NCI-H446 treated with DMSO at 0.1 percent for 48 hours (cell line): Measurements from ENCODE around the gene HSF5.
A peak's percentile ranks its signal among the peaks of the same experiment; 100 is the strongest.

Experiments
- DNase-seq: peaks from one replicate; lab custom pipeline; 2025; lab: John Stamatoyannopoulos, UW

Gene HSF5, protein sequence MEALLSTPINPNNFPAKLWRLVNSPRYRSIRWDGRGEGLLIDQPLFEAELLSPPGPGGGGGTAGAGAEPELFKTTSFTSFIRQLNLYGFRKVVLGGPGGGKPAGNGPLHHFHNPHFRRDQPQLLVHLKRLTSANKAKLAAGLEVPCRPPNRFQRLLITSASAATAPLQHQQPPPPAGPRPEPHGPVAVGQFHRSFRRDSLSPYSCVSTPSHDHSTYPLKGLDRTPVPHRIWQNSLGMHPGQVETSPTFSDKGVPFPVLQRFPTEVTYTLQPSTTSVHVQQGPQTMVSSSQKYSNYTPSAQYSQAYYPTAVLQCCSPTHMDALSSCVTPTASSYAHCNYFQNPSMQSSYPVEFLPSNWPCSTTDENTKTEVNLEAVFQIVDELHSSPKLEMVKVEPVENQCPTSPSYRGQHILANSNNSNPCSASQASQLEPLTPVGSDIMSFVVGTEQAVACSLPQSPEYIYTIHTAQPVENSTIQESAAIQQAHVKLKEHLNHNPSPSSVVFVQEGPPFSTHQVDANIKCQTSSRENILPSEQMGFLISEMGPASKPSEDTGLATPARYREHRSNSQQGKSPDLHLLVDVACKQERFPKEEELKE

DNA sequence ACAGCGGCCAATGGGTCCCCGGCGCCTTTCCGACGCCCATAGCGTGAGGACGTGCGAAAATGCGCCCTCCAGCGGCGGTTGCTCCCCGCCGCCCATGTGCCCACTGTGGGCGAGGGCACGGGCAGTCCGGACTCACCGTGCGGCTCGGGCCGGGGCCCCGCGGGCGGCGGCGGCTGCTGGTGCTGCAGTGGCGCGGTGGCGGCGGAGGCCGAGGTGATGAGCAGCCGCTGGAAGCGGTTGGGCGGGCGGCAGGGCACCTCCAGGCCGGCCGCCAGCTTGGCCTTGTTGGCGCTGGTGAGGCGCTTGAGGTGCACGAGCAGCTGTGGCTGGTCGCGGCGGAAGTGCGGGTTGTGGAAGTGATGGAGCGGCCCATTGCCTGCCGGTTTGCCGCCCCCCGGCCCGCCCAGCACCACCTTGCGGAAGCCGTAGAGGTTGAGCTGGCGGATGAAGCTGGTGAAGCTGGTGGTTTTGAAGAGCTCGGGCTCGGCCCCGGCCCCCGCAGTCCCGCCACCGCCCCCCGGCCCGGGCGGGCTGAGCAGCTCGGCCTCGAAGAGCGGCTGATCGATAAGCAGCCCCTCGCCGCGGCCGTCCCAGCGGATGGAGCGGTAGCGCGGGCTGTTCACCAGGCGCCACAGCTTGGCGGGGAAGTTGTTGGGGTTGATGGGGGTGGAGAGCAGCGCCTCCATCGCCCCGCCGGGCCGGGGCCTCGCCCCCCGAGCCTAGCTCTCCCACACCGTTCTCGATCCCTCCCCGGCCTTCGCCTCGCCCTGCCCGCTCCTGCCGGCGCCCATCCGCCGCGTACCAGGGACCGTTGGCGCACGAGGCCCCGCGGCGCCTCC is at the start of gene HSF5:
HSF5 (minus strand) TSS at position 820 of the 839 bp plus-strand sequence; CDS start at position 686, 134 bp downstream.
- no peak for DNase-seq

DNA sequence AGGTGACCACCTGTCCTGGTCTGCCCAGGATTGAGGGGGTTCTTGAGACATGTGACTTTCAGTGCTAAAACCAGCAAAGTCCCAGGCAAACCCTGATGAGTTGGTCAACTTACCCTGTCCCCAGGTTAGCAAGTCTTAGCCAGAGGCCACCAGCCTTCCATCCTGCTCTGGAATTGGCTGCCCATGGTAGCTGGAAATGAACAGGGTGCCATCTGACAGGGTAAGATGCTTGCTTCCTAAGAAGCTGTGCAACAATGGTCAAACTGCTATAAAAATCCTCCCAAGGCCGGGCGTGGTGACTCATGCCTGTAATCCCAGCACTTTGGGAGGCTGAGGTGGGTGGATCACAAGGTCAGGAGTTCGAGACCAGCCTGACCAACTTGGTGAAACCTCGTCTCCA is 49.1 kb upstream of the HSF5 start:
- no peak for DNase-seq

DNA sequence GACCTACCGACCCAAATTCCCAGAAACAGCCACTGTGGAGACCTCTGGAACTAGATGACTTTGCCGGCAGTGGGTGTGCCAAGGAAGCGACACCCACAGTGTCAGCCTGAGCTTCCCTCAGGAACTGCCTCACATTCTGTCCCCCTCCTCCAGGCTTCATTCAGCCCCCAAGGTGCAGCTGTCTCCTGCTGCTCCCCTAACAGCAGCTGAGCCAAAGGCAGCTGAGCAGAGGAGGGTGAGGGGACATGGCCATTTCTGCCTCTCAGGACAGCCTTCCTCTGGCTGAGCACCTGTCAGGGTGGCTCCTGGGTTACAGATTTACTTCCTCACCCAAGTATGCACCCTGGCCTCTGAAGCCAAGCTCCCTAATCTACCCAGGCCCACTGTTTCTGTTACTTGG is 48.3 kb upstream of the HSF5 start:
- no peak for DNase-seq

DNA sequence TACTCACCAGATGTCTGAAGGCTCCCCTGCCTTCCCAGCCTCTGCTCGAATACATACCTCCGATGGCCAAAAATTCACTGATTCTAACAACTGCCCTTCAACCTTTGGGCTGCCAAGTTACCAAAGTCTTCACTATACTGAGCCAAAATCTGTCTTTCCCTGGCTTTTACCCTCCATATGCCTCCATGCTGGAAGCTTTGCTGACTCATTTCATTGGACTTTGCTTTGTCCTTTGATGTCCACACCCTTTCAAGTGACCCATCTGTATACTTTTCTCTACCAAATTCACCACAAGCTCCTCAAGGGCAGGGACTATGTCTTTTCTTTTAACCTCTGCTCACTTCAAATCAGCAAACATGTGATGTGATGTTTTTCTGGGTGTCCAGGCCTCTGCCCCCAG is 47.2 kb upstream of the HSF5 start:
- no peak for DNase-seq

DNA sequence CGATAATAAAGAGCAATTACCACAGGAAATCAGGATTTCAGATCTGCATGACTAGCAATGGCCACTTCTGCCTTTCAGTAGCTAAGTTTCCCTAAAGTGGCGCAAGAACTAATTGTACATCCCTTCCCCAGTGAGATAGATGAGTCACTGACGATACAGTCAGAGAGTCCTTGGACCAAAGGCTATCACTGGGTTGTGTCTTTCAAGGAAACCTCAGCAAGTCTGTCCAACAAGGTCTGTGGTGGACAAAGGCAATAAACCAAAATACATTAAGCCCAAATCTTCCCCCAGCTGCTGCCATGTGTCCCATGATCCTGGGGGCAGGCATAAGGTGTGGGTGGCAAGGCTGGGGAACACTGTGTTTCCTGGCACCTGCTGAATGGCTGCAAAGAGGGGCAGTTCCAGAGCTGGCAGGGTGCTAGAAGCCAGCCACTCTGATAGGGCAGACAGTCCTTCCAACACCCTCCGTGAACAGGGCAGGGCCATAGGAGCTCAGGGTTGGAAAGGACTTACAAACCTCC is 46.8 kb upstream of the HSF5 start:
- no peak for DNase-seq

DNA sequence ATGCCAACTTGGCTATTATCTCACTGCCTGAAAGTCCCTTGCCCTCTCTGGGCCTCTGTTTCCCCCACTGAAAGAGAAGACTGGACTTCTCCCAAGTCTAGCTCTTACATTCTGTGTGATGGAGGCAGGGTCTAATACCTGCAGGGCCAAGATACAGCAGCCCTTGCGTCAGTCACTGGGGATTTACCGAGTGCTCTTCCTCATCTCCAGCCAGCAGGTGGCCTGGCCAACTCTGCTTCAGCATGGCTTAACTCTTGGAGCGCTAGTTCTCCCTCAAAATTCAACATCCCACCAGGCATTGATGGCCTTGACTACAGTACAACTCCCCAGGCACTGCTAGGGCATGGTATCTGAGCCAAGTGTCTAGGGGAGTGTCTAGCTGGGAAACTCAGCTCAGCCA is 46.1 kb upstream of the HSF5 start:
- DNase-seq, result no peak

DNA sequence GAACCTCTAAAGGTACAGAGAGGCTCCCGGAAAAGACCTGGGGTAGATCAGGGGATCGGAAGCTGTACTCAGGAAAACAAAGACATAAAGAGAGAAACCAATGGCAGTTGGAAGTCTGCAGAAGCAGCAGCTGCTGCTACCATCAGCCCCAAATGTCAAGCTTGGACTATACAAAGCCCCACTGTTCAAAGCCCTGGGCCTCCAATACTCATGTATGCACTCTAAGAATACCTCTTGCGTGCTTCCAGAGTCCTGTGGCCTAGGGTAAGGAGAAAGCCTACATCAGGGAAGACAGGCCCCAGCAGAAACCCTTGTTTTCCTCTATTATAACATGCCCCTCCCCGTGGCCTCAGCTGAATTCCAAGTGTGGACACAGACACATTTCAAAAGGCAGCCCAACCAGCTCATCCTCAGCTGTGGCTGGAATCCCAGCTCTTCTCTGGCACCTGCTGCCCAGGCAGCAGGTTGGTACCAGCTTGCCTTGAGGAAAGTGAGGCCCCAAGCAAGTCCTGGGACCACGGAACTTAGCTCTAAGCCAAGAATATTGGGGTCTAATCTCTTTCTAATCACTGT is 45.5 kb upstream of the HSF5 start:
- no peak for DNase-seq

DNA sequence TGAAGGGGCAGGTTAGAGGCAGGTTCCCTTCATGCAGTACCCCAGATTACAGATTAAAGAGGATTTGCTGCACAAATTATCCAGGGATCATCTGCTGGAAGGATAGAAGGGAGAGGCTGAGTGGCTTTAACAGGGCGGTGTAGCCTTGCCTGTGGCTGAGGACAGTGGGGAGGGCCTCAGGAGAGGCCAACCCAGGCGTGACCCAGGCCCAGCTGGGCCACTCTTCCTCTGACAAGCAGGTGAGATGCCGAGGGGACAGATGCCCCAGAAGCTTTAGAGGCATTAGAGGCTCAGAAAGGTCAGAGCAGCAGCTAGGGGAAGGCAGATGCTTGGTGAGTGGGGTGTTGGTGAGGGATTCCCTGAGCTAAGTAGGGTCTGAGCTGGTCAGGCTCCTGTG is 44.3 kb upstream of the HSF5 start:
- DNase-seq, result no peak

DNA sequence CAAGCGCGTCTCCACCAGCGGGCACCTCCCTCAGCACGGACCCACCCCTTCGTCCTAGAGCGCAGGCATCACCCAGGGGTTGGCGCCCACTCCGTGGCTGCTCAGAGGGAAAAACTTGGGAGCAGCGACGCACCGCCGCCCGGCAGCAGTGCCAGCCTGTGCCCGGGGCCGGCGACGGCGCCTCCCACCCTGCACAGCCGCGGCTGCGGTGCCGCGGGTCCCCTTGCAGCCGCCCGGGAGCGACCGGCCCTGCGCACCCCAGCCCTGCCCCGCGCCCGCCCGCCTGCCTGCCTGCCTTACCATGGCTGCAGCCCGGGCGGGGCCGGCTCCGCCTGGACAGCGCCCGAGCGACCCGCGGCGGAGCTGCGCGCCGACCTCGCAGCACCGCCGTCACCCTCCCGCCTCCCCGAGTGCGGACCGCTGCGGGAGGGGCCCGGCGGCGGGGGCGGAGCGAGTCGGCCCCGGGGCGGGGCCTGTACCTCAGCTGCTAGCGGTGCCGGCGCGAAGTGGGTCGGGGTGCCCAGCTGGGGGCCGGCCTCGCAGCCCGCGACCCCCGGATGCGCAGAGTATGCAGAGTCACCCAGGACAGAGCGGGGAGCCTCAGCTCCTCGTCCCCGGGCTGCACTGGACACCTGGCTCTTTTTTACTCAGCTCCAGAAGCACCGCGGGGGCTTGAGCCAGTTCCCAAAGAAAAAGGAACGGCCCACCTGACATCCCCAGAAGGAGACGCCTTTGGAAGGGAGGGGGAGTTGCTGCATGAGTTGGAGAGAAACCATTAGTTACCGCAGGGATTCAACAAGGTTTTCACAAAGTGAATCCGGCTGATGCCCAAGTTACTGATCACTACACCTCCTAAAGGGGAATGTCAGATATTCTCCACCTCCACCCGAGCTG is 43.7 kb upstream of the HSF5 start:
- no peak for DNase-seq

DNA sequence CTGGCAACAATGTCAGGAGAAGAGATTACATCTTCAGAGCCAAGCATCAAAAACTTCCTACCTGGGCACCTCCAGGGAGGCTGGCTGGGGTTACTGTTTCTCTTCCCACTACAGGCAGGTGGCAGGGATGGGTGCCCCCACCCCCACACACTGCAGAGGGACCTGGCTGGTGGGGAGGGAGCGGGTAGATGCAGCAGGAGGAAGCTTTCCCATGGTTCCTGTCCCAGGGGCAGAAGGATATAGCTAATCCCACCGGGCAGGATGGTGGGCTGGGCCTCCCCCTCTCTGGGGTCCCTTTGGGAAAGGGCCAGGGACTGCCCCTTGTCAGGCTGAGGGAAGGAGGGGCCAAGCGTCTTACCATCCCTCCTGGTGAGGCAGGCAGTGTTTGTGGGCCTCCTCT is 42.9 kb upstream of the HSF5 start:
- no peak for DNase-seq

DNA sequence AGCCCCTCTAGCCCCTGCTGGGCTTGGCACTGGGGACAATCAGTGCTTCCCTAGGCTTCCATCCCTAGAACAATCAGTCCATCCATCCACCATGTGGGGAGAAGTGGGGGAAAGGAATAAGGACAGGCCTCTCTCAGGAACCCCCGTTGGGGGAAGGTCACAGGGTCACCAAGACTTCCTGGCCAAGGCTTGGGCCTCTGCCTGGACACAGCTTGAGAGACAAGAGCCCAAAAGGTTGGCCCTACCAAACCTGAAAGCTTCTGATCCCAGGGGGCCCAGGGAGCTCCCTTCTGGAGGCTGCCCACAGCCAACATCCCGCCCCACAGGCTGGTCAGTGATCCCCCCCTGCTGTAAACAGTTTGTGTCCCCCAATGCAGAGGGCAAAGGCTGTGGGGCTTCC is 42.4 kb upstream of the HSF5 start:
- DNase-seq, result no peak

DNA sequence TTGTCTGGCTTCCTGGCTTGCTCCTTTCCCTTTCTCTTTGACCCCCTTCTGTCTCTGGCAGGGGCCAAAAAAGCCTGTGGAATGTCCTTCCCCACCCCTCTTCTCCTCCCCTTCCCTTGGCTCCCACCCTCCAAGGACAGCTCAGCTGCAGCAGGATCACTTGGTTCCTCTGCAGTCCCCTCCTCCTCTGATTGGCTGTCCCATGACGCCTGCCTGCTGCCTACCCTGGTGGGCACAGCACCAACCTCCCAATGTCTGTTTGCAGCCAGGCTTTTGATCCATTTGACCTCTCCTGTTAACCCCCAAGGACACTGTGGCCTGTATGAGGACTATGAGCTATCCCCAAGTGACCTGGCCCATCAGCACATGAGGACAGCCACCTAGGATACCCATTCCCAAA is 41.1 kb upstream of the HSF5 start:
- DNase-seq, result no peak

DNA sequence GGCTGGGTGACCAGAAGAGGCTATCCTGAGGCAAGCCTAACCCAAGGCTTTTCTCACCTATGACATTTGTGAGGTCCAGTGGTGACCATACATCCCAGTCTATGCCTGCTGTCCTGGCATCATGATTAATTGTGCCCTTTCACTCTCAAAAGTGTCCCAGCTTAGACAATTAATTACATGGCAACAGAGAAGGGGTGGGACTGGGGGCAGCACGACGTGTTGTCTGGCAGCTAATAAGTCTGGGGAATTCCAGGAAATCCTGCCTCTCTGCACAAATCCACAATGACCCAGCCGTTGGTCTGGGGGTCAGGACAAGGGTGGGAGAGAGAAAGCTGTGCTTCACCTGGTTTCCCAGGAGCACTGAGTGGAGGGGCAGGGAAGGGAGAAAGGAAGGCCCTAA is 40.2 kb upstream of the HSF5 start:
- DNase-seq, result no peak

DNA sequence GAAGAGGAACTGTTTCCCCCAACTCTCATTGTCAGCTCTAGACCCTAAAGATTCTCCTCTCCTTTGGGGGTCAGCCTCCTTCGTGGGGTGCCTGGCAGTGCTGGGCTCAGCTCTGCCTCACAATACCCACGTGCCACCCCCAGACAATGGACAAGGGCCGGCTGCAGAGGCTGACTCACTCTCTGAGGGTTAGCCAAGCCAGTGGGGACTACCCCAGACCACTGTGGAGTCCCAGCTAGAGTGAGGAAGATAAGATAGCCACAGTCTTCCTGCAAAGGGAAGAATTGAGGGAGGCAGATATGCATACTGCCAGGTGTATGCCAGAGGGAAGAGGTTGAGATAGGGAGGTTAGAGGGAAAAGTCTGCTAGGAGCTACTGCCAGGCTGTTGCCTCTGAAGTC is 39.7 kb upstream of the HSF5 start:
- DNase-seq, result no peak

DNA sequence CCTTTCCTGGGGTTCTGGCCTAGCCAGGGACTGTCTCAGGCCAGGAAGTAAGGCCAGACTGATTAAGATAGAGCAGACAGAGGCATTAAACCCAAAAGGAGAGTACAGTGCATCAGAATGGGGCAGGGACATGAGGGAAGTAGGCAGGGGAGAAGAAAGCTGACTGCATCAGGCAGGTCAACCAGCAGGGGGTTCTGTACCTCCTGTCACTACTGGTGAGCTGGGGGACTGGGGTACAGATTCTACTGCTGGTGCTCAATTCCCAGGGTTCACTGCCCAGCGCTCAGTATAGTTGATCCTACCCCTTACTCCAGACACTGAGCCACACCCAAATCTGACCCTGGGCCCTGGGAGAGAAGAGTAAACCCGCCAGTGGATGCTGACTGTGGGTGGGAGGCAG is 39.1 kb upstream of the HSF5 start:
- no peak for DNase-seq

DNA sequence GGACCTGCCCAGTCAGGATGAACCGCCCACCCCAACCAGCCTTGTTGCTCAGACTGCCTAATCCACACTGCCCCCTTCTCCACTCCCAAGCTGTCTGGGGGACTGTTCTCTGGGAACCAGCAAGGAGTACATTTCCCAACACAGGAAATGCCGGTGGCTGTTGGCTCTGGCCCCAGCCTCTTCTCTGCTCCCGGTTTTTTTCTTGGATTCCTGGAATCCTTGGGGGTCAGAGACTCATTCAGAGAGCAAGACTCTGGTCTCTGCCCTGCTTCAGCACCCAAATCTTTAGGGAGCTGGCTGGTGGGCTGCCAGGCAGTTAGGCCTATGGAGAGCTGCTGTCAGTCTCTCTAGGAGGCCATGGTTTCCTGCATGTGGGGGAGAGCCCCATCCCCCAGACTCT is 37.0 kb upstream of the HSF5 start:
- no peak for DNase-seq

DNA sequence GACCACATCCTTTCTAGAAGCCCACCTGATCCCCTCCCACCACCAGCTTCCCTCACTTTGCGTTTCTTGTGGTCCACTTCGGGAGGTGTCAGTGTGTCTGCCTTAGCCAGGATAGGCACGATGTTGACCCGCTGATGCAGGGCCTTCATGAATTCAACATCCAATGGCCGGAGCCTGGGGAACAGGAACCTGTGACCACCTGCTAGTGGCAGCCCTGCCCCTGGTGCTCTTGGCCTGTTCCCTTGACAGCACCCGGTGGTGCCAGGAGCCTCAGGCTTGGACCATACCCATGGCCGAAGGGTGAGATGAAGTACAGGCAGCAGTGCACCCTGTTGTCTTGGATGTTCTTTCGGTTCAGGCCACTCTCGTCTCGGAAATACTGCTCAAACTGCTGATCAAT is 33.5 kb upstream of the HSF5 start:
- DNase-seq, result no peak

DNA sequence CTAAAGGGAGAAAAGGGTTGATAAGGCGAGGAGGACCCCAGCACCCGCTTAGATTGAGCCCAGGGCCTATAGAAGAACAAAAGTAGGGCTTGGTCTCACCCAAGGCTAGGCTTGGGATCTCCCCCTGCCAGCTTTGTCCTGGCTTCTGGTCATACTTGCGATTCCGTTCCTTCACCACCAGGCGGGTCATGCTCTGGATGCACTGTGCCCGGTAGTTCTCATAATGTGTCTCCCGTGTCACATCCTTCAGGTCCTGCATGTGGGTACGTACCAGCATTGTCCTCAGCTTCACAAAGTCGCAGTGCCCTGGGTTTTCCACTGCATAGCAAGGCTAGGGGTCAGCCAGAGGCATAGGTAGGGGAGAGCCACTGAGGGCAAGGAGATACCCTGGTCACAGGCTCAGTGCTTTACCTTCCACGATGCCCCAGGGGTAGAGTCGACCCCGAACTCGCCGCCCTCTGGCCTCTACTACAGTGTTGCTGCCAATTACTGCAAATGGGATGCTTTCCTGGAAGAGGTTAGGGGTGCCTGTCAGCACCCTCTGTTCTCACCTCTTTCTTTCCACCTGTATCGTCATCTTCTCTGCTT is 32.7 kb upstream of the HSF5 start:
- DNase-seq, result no peak

DNA sequence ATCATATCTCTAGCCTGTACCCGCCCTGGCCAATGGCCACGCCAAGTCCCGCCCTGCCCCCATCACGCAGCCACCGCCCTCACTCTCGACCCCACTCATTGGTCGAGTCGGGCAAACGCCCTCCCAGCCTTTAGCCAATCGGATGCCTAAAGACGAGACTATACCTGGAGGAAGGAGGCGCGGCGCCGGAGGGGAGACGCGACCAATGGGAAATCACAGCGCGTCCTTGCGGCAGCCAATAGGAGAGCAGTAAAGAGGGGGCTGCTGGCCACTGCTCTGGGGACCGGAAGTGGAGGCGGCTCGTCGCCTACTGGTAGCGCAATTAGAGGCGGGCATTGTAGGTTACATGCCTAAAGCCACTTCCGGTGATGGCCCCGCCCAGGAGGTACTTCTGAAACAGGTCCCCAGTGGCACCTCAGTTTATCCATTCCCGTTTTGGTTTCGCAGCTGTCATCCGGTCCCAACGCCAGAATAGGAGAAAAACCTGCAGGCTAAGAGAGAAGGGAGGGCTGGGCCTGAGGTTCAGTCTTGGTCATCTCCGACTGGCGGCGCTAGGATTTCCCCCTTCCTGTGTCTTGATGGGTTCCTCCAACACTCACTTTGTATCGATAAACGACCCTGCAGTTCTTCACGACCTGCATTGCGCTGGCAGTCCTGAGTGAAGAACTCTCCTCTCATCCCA is 29.9 kb upstream of the HSF5 start:
- peak; percentile 99 for DNase-seq

DNA sequence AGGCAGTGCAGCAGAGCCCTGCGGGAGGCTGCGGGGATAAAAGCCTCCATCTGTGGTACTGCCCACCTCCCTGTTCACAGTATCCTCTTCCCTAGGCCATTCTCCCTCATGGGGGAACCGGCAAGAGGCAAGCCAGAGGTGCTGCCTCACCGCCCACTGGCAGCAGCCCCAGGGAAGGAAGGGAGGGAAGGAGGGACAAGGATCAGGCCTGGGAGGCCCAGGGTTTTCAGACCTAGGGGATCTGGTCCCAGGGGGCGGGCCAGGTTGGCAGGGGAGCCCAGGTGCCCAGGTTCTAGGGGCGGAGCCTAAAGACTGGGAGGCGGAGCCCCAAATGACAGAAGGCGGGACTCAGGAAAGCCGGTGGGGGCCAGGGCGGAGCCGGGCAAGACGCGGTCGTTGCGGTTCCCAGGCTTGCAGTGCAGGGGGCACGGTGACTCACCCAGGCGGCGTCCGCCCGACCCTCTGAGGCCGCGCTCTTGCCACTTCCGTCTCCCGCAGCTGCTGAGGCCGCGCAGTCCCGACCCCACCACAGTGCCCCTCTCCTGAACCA is 29.2 kb upstream of the HSF5 start:
- DNase-seq, result no peak
